PC-3 (cell line): ENCODE measurements around the gene SLC12A8. TPM values are rescaled to one million over a fixed set of nuclear protein-coding genes. Genes with fewer than 3 reads are reported as not detected.

Experiments used
- ATAC-seq: fragments of 200-7000 bp; cut with Tn5 transposase; 2 replicates; pipeline ENCODE4 v1.9.1; 2020; ENCODE audit warnings: mild to moderate bottlenecking, moderate library complexity
- BruUV-seq: library from RNA; stranded (reverse); fragments of 400-500 nt; replicated peaks from 2 replicates; lab custom pipeline; 2021; lab: Mats Ljungman, UMichigan
- CTCF ChIA-PET: fragments of 300-600 bp; sonication (Branson Sonifier 250); formaldehyde crosslinking; loops from one replicate; lab custom pipeline; 2022; ENCODE audit warnings: antibody characterized with exemption; lab: Charles Lee
- POLR2A ChIA-PET: fragments of 300-600 bp; sonication (Branson Sonifier 250); formaldehyde crosslinking; loops from one replicate; lab custom pipeline; 2022; ENCODE audit warnings: antibody characterized with exemption; ENCODE audit not compliant: unreplicated experiment; lab: Charles Lee
- DNase-seq: peaks from one replicate; pipeline ENCODE4 v3.0.0-alpha.2; 2015
- H2AFZ ChIP-seq: fragments of 300-600 bp; sonication (generic); 2 replicates; pipeline ENCODE4 v1.6.0; 2016; ENCODE audit warnings: antibody characterized with exemption, low read length
- H3F3A ChIP-seq: fragments of 300-600 bp; sonication (generic); one replicate; pipeline ENCODE4 v1.6.0; 2017; ENCODE audit warnings: antibody characterized with exemption, low read length, control low read depth, mild to moderate bottlenecking; ENCODE audit not compliant: unreplicated experiment
- H3K27ac ChIP-seq: fragments of 300-600 bp; sonication (generic); 2 replicates; pipeline ENCODE4 v1.5.1; 2016; ENCODE audit warnings: mild to moderate bottlenecking, low read length
- H3K27me3 ChIP-seq: fragments of 300-600 bp; sonication (generic); 2 replicates; pipeline ENCODE4 v1.6.1; 2016; ENCODE audit warnings: low read length, mixed read lengths
- H3K36me3 ChIP-seq: fragments of 300-600 bp; sonication (generic); 2 replicates; pipeline ENCODE4 v1.6.1; 2016; ENCODE audit warnings: low read depth, mixed run types, low read length, mixed read lengths
- H3K4me1 ChIP-seq: fragments of 300-600 bp; sonication (generic); 2 replicates; pipeline ENCODE4 v1.5.1; 2016; ENCODE audit warnings: low read length; ENCODE audit not compliant: insufficient read depth
- H3K4me2 ChIP-seq: fragments of 300-600 bp; sonication (generic); 2 replicates; pipeline ENCODE4 v1.6.0; 2016; ENCODE audit warnings: low read length
- H3K4me3 ChIP-seq: fragments of 300-600 bp; sonication (generic); 2 replicates; pipeline ENCODE4 v1.5.1; 2016; ENCODE audit warnings: mild to moderate bottlenecking, low read length, mixed read lengths
- H3K79me2 ChIP-seq: fragments of 300-600 bp; sonication (generic); 2 replicates; pipeline ENCODE4 v1.6.1; 2017; ENCODE audit warnings: low read length, mixed read lengths
- H3K9ac ChIP-seq: fragments of 300-600 bp; sonication (generic); 2 replicates; pipeline ENCODE4 v1.6.0; 2016; ENCODE audit warnings: mild to moderate bottlenecking, low read length
- H3K9me2 ChIP-seq: fragments of 300-600 bp; sonication (generic); replicated peaks from 2 replicates; pipeline ENCODE4 v1.6.1; 2016; ENCODE audit warnings: mixed run types, low read length, mixed read lengths
- H3K9me3 ChIP-seq: fragments of 300-600 bp; sonication (generic); 2 replicates; pipeline ENCODE4 v1.6.1; 2016; ENCODE audit warnings: low read length, mixed read lengths
- H4K20me1 ChIP-seq: fragments of 300-600 bp; sonication (generic); 2 replicates; pipeline ENCODE4 v1.6.1; 2016; ENCODE audit warnings: low read length, mixed read lengths
- CTCF ChIP-seq: fragments of 300-600 bp; sonication (generic); conservative IDR thresholded peaks from 2 replicates; pipeline ENCODE4 v1.5.1; 2017; ENCODE audit warnings: antibody characterized with exemption, low read depth, mild to moderate bottlenecking, low read length
- EZH2 ChIP-seq: fragments of 300-600 bp; sonication (generic); IDR thresholded peaks from one replicate; pipeline ENCODE4 v1.6.1; 2017; ENCODE audit warnings: antibody characterized with exemption, mild to moderate bottlenecking, low read length; ENCODE audit not compliant: unreplicated experiment
- EZH2phosphoT487 ChIP-seq: fragments of 300-600 bp; sonication (generic); IDR thresholded peaks from 2 replicates; pipeline ENCODE4 v1.6.1; 2018; ENCODE audit warnings: mild to moderate bottlenecking, antibody characterized with exemption, low read length, borderline replicate concordance
- intact Hi-C: fragments of 100-400 bp; cut with micrococcal nuclease; formaldehyde crosslinking; loops from 2 replicates; pipeline ENCODE4 v1.9.0; 2023
- total RNA-seq: library from RNA; depleted of rRNA; stranded (reverse); fragments of >200 nt; gene quantifications from 2 replicates; pipeline ENCODE4 v1.2.3, GENCODE V29; 2014

The SLC12A8 gene
- total RNA-seq, 1 experiment from 2014 or later, result 11.0 TPM

- no TSS peak for BruUV-seq
- intact Hi-C loops, result no loop called here
- H2AFZ ChIP-seq, result no peak overlapping the region
- ChIA-PET POLR2A (interaction anchor here (0.6 kb wide), 1 partner anchor 112 kb away, joined by 3 read pairs; no protein-coding TSS in a partner anchor), CTCF (no interaction called here)
- DNase-seq (no peak), ATAC-seq (no peak)
- H3F3A ChIP-seq, result no peaks in the 10 kb centered on the region
- H3K36me3 ChIP-seq, result no peaks in the 10 kb centered on the region
- no peak overlapping the region for H3K27ac ChIP-seq
- H3K27me3 ChIP-seq, result no peaks in the 10 kb centered on the region
- no peak overlapping the region for H3K4me3 ChIP-seq
- H4K20me1 ChIP-seq, result no peaks in the 10 kb centered on the region
- no peak overlapping the region for H3K4me2 ChIP-seq
- H3K9ac ChIP-seq, result no peak overlapping the region
- H3K4me1 ChIP-seq, result no peaks in the 10 kb centered on the region
- H3K9me2 ChIP-seq, result no peaks in the 10 kb centered on the region
- no peaks in the 10 kb centered on the region for H3K79me2 ChIP-seq
- no peaks in the 10 kb centered on the region for H3K9me3 ChIP-seq
- TF ChIP-seq EZH2phosphoT487 (no peak), EZH2 (no peak), CTCF (no peak)
Measured at GRCh38 chr3:125175295-125176078, 37.1 kb downstream of the SLC12A8 start.

GRCh38 chr3:125172346-125172745 is 40.2 kb downstream of the SLC12A8 start:
- no peaks in the 10 kb centered on the region for H4K20me1 ChIP-seq
- H3K4me3 ChIP-seq, result no peak overlapping the region
- DNase-seq, result no peak
- TF ChIP-seq EZH2, result no peak
- TF ChIP-seq EZH2phosphoT487, result no peak
- no peak for TF ChIP-seq CTCF
- H3K27me3 ChIP-seq, result no peaks in the 10 kb centered on the region
- intact Hi-C loops, result no loop called here
- no peak overlapping the region for H3K4me2 ChIP-seq
- H3K9me2 ChIP-seq, result no peaks in the 10 kb centered on the region
- ChIA-PET POLR2A (no interaction called here), CTCF (no interaction called here)
- no peaks in the 10 kb centered on the region for H3K9me3 ChIP-seq
- H2AFZ ChIP-seq, result no peak overlapping the region
- no peaks in the 10 kb centered on the region for H3K79me2 ChIP-seq
- no peaks in the 10 kb centered on the region for H3K4me1 ChIP-seq
- no peak overlapping the region for H3K27ac ChIP-seq
- no peak for ATAC-seq
- no peak overlapping the region for H3K9ac ChIP-seq
- no TSS peak for BruUV-seq
- no peaks in the 10 kb centered on the region for H3K36me3 ChIP-seq
- no peaks in the 10 kb centered on the region for H3F3A ChIP-seq
